Islet of Langerhans (tissue), 1 donor: Measurements from ENCODE around the gene CNTN5.
"Not testable (repeated sequence)": the region's sequence is repeated elsewhere in the genome, so short reads cannot be mapped to it uniquely, and the experiment has no call there.

Experiments used
- FAIRE-seq: peaks from one replicate; lab custom pipeline; 2011; peaks lifted over from hg19 to GRCh38; lab: Jason Lieb, UNC

CNTN5 gene

GRCh38 chr11:99020352-99021225 is at the start of gene CNTN5:
Gene CNTN5, plus strand, starts transcription at chr11:99020949.
- FAIRE-seq: no peak

- no peak for FAIRE-seq
These were observed 41.5 kb upstream of the CNTN5 start for GRCh38 chr11:98979205-98979604.

GRCh38 chr11:99015634-99016454 is 4.9 kb upstream of the CNTN5 start:
- peak; percentile 99 for FAIRE-seq

- FAIRE-seq: no peak
These were observed 1.1 kb upstream of the CNTN5 start for GRCh38 chr11:99019696-99020095.

GRCh38 chr11:99037057-99037456 is 16.3 kb downstream of the CNTN5 start:
- no peak for FAIRE-seq

GRCh38 chr11:99063331-99063730 is 42.6 kb downstream of the CNTN5 start:
- FAIRE-seq: no peak

GRCh38 chr11:99065121-99065520 is 44.4 kb downstream of the CNTN5 start:
- FAIRE-seq: no peak

- peak; percentile 5 for FAIRE-seq
These were observed 46.0 kb downstream of the CNTN5 start for GRCh38 chr11:99066618-99067317.

GRCh38 chr11:99068832-99069231 is 48.1 kb downstream of the CNTN5 start:
- FAIRE-seq: peak; percentile 62

- FAIRE-seq: peak; percentile 98
These were observed 49.2 kb downstream of the CNTN5 start for GRCh38 chr11:99069856-99070444.

- peak; percentile 78 for FAIRE-seq
These were observed 58.8 kb downstream of the CNTN5 start for GRCh38 chr11:99079576-99079975.

- FAIRE-seq: peak; percentile 99
These were observed 59.4 kb downstream of the CNTN5 start for GRCh38 chr11:99080154-99080553.

GRCh38 chr11:99098258-99098657 is 77.5 kb downstream of the CNTN5 start:
- peak; percentile 74 for FAIRE-seq

GRCh38 chr11:99098751-99099150 is 78.0 kb downstream of the CNTN5 start:
- FAIRE-seq: peak; percentile 98

GRCh38 chr11:99117603-99118002 is 96.9 kb downstream of the CNTN5 start:
- no peak for FAIRE-seq

GRCh38 chr11:99133862-99134261 is 113.1 kb downstream of the CNTN5 start:
- FAIRE-seq: not testable (repeated sequence)

GRCh38 chr11:99135508-99135907 is 114.8 kb downstream of the CNTN5 start:
- no peak for FAIRE-seq

GRCh38 chr11:99142237-99142636 is 121.5 kb downstream of the CNTN5 start:
- no peak for FAIRE-seq

- FAIRE-seq: no peak
These were observed 127.6 kb downstream of the CNTN5 start for GRCh38 chr11:99148352-99148751.

GRCh38 chr11:99154277-99154676 is 133.5 kb downstream of the CNTN5 start:
- FAIRE-seq: no peak

GRCh38 chr11:99160447-99160846 is 139.7 kb downstream of the CNTN5 start:
- FAIRE-seq: no peak

GRCh38 chr11:99162819-99163218 is 142.1 kb downstream of the CNTN5 start:
- FAIRE-seq: no peak
